GM21576 (cell line): Measurements from ENCODE around the gene TCF4.

Source experiments
- ATAC-seq: cut with Tn5 transposase; IDR thresholded peaks from one replicate; pipeline ENCODE4 v1.9.1; 2021; ENCODE audit warnings: mild to moderate bottlenecking, moderate library complexity; ENCODE audit not compliant: unreplicated experiment

Gene TCF4

GRCh38 chr18:55249550-55249949 lies 338.4 kb downstream of the TCF4 start:
- ATAC-seq, result peak; percentile 39

GRCh38 chr18:55248495-55248894 lies 339.5 kb downstream of the TCF4 start:
- peak; percentile 40 for ATAC-seq

DNA sequence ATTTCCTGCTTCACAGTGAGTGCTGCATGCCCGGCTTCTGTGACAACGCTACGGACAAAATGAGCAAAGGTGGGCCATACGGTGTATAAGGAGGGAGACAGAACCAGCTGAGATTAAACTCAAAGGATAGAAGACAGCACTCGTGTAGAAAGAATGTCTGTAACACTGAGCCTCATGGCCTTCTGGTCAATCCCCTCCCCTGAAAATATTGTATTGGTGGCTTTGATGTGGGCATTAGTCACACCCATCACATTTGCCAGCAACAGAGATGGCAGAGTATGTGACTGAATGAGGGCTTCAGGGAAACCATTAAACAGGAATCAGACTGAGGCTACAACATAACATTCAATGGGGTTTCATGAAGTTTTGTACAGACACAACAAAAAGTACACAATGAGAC lies 341.0 kb downstream of the TCF4 start:
- ATAC-seq, result no peak

DNA sequence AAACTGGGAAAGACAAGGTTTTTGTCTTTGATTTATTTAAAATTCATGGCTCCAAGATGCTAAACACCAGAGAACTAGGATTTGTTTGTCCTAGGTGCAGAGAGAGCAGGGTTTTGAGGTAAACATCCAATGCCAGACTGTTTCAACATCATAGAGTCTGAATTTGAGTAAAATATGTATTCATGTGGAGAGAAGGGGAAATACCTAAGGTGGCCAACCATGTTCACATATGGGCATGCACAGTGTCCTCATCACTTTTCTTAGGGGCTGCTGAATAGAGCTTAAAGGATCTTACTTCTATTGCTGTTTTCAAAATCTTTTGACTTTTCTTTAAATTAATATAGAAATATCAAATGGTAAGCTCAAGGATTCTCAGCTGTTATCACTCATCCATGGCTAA lies 341.7 kb downstream of the TCF4 start:
- ATAC-seq, result no peak

GRCh38 chr18:55245211-55245614 lies 342.8 kb downstream of the TCF4 start:
- no peak for ATAC-seq

DNA sequence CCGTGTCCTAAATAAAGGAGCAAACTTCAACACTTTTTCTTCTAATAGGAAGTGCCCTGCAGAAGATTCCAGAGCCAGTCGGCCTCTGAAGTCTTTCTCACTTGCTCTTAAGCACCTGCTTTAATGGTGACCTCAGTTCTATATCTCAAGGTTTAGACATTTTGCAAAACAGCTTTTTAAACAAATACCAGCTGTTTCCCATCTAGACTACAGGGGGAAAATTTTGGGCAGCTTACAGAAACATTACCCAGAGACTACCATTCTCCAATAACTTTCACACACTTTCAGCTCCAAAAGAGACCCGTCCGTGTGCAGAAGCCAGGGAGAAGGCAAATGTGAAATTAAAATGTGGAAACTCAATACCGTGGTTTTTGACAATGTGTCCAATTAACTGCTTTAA lies 343.4 kb downstream of the TCF4 start:
- ATAC-seq, result no peak

GRCh38 chr18:55243857-55244256 lies 344.1 kb downstream of the TCF4 start:
- ATAC-seq, result no peak

GRCh38 chr18:55243255-55243654 lies 344.7 kb downstream of the TCF4 start:
- ATAC-seq, result no peak

DNA sequence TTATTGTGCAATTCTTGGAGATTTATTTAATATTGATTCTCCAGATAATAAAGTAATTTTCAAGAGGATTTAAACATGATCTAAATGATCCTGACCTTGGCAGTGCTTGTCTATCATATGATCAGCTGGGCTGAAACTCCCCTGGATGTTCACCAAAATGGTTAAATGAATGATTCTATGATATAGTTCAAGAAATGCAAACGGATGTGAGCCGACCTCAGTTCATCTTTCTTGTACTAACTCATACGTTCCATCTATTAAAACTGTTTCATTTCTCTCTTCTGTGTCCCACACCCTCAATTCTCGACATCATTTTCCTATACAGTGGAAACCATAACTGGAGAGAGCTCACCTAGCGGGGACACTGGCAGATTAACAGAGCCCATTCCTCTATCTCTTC lies 347.0 kb downstream of the TCF4 start:
- peak; percentile 43 for ATAC-seq

DNA sequence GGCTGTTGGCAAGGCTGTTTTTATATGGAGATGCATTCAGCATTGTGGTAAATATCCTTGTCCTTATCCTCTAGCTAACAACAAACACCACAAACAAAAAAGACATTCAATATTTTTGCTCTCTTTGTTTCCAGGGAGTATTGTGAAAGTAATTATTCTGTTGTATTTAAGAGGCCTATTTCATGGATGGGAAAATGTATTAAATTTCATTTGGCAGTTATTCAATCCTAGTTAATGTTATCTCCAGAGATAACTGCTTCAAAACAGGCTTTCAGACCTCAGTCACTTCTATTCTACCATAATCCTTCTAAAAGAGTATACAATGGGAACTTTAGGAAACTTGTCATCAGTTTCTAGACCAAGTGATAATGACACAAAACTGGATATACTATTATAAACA lies 348.3 kb downstream of the TCF4 start:
- no peak for ATAC-seq

DNA sequence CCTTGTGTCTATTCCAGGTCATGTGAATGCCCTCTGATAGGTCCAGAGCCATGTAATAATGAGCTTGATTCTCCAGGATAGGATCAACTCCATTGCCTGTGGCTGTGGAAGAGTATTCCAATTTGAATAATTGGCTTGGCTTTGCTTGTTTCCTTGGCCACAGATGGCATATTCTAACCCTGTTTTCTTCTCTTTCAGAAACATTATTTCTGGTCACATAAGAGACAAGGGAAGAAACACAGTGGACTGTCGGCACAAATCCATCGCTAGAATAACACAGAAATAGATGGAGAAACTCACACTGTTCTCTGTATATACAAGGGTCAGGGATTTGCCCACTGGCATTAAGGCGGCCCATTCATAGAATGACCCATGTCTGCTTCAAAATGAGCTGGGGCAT lies 350.3 kb downstream of the TCF4 start:
- ATAC-seq, result no peak

DNA sequence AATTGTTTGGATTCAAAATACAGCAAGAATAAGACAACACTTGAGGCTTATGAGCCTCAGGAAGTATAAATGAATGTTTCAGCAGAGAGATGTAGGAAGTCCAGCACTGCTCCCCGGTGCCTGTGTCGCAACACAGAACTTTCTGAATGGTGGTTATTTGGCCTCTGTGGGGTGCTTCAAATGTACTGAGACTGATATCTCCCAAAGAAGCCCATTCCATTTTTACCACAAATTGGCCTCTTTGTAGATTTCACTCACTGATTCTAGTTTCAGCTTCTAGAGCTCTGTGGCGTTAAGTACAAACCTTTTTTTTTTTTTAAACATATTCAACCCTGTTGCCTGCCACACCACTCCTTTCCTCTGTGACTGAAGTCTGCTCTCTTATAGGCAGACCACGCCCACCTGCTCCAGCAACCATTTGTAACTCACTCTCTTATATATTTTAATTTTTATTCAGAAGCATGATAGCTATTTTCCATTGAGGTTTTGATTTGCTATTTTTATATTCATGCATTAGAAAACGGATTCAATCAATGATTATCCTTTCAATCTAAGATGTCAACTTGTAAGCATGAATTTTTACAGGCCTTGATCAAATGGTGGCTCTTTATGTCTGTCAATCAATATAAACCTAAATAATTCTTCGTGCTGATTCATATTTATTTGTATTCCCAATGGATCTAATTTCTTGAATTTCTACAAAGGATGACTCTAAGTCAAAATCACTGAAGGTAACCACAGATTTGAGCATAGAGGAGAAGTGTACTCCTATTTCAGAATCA lies 351.7 kb downstream of the TCF4 start:
- ATAC-seq, result peak; percentile 54

DNA sequence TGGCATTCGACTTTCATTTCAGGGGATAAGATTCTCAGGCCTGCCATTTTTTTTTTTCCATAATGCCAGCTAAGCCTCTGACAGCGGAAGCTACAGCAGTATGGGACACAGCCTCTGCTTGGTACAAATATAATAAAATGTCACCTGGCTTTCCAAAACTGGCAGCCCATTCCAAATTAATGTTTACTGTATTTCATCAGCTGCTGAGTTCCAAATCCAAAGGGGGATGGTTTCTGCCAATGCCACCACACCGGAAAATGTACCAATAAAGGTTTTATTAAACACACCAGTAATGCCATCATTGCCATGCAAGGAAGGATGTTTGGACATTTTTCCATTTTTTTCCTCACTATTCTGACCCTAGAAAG lies 352.9 kb downstream of the TCF4 start:
- no peak for ATAC-seq

DNA sequence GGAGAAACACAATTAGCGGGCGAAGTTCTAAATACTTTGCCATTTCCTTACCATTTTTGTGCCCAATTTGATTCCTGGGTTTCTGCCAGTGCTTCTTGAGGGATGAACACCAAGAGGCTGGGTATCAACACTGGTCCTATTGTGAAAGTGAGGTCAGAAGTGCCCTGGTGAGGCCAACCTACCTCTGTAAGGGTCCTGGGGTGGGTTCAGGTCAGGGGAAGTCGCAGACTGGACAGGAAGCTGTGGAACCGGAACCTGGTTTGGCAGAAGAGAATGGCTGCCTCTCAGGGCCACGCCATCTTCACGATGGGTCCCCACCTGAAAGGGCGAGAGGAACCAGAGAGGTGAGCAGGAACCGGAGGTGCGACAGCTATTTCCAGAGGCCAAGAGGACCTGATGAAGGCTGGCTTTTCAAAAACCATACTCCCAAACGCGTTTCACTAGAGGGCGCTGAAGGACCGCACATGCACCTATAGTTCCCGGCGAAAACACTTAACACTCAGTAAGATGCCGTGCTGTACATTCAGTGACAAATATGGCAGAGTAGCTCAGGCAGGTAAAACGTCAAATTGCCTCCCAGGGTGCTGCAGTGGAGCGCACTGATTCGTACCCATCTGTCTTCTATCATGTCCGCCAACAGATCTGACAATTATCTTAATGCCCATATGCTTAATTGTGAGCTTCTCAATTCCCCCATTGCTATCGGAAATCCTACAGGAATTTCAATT lies 353.5 kb downstream of the TCF4 start:
- ATAC-seq, result peak; percentile 69

DNA sequence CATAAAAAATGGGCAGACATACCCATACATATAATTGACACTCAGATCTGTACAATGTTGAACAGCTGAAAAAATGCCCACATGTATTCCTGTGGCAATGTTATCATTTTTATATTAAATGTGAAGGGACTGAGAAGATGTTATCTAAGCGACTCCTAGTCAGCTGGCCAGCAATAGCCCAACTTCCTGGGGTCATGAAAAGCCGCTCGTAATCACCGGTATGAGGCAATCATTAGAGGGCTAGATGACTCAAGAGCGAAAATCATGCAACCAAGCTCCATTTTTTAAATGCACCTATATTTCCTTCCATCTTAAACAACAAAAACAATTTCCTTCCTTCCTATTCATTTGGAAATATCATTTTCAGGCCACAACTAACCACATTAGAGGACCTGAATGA lies 354.1 kb downstream of the TCF4 start:
- ATAC-seq, result no peak

GRCh38 chr18:55232506-55232905 lies 355.5 kb downstream of the TCF4 start:
- ATAC-seq, result no peak

DNA sequence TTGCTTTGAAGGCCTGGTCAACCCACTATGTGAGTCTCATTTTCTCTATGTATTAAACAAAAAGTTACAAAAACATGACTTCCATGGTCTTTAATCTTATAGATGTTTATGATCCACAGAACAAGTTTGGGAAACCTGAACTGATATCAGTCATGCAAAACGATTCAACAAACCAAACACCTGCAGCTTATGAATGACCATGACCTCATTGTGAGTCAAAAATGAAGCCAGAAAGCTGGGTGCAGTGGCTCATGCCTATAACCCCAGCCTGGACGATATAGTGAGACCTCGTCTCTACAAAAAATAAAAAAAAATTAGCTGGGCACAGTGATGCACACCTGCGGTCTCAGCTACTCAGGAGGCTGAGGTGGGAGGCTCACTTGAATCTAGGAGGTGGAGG lies 358.3 kb downstream of the TCF4 start:
- ATAC-seq, result no peak

DNA sequence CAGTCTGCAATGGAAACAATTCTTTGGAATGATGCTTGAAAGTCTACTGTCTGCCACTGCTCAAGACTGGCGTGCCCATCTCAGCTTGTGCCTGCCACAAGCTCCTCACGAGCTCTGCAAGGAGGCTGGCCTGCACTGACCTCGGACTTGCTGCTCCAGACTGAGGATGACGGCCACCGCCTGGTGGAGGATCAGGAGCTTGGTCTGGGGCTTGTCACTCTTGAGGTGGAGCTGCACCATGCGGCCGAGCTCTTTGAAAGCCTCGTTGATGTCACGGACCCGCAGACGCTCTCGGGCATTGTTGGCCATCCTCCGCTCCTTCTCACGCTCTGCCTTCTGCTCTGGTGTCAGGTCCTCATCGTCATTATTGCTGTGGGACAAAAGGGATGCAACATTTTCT lies 359.3 kb downstream of the TCF4 start:
- ATAC-seq, result no peak

DNA sequence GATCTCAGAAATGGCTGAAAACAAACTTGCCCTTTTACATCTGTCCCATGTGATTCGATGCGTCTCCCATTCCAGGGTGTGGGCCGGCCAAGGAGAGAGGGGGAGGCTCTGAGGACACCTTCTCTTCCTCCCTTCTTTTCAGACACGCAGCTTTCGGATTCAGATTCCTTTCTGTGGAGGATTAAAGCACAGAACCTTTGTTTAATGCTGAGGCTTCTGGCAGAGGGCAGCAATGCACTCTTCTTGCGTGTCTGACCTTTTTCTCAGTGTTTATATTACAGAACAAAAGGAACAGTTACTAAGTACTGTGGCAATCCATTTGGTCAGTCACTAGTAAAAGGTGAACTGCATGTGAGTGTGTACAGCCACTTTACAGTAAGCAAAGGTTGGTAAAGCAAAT lies 359.8 kb downstream of the TCF4 start:
- ATAC-seq, result no peak

GRCh38 chr18:55227771-55228170 lies 360.2 kb downstream of the TCF4 start:
- ATAC-seq, result no peak

- ATAC-seq, result no peak
Observed at GRCh38 chr18:55226044-55226443, 361.9 kb downstream of the TCF4 start.

DNA sequence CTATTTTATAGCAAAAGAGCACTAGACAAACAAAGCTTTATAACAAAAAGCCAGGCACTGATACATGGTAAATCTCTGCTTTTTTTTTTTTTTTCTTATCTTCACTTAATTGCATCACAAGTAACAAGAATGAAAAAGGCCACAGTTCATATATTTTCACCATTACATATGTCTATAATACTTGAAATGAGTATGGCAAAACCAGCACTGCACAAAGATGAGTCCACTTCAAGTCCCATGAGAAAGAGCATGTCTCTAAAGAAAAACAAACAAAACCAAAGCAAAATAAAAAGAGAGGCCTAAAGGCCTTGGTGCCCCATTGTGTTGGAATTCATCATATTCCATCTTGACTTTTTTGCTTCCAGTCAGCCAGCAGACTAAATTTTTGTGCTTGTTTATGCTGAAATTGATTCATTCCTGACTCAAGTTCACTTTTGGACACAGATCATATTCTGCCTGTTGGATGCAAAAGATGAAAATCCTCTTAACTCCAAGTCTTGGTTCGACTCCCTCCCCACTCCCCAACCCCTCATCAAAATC lies 363.8 kb downstream of the TCF4 start:
- ATAC-seq, result no peak
